Measurements from ENCODE around the gene ZNF518A. TPM values are rescaled to one million over a fixed set of nuclear protein-coding genes. Genes with fewer than 3 reads are reported as not detected.

Gene ZNF518A
- polyA plus RNA-seq, 2 of the 4 experiments (the other 2 are of a cell fraction) = 7.3 to 28.9 TPM

DNA sequence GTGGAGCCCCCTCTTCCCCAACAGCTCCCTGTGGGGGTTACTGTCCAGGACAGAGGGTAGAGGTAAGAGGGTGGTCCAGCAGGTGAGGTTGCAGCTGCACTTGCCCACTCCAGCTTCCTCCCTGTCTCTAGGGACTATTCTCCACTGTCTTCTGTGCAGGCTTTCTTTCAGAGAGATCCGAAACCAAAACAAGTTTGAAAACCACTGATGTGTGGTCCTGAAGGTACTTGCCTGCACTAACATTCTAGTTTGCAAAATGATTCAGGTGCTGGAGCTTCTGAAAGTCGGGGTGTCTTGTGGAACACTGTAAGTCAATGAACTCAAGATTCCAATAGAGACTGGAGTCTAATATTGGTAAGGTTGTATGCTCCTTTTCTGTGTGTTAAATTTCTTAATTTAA is 78.2 kb downstream of the ZNF518A start:
- Histone ChIP-seq H3K4me3 (no peak overlapping the region), H3K27ac (no peak overlapping the region), H3K4me2 (no peak overlapping the region), H3K4me1 (no peaks in the 10 kb centered on the region), H3K9me3 (no peaks in the 10 kb centered on the region)
- CTCF ChIA-PET = interaction anchor here (0.6 to 2.1 kb wide), 3 partner anchors 11 to 21 kb away, joined by 3 to 9 read pairs (median 4); no protein-coding TSS in a partner anchor
- POLR2A ChIA-PET = no interaction called here
- no peak for DNase-seq (ENCODE audit: low read depth in 1 of 2, low spot score in 1 of 2)
- TF ChIP-seq ZC3H11A (IDR thresholded peaks at IDR 0.05) (no peak), SMC3 (IDR thresholded peaks at IDR 0.05) (no peak), EP300 (IDR thresholded peaks at IDR 0.05) (no peak), MAFK (IDR thresholded peaks at IDR 0.05; ENCODE audit: partially characterized antibody) (no peak), RFX5 (IDR thresholded peaks at IDR 0.05) (no peak), JUNB (IDR thresholded peaks at IDR 0.05) (no peak), MAZ (IDR thresholded peaks at IDR 0.05; ENCODE audit: borderline replicate concordance, low read depth, low read length) (no peak), FOSB (CRISPR knock-in tag; IDR thresholded peaks at IDR 0.05) (no peak), CHD4 (IDR thresholded peaks at IDR 0.05; ENCODE audit: borderline replicate concordance) (no peak), ESRRA (IDR thresholded peaks at IDR 0.05; ENCODE audit: borderline replicate concordance, low read length) (no peak), CBX8 (IDR thresholded peaks at IDR 0.05) (no peak), POLR2AphosphoS2 (conservative IDR thresholded peaks at IDR 0.05; ENCODE audit: low read length) (no peak)
- TF ChIP-seq, protein P1, sequence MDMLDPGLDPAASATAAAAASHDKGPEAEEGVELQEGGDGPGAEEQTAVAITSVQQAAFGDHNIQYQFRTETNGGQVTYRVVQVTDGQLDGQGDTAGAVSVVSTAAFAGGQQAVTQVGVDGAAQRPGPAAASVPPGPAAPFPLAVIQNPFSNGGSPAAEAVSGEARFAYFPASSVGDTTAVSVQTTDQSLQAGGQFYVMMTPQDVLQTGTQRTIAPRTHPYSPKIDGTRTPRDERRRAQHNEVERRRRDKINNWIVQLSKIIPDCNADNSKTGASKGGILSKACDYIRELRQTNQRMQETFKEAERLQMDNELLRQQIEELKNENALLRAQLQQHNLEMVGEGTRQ (IDR thresholded peaks at IDR 0.05) = no peak
- TF ChIP-seq, protein P2, sequence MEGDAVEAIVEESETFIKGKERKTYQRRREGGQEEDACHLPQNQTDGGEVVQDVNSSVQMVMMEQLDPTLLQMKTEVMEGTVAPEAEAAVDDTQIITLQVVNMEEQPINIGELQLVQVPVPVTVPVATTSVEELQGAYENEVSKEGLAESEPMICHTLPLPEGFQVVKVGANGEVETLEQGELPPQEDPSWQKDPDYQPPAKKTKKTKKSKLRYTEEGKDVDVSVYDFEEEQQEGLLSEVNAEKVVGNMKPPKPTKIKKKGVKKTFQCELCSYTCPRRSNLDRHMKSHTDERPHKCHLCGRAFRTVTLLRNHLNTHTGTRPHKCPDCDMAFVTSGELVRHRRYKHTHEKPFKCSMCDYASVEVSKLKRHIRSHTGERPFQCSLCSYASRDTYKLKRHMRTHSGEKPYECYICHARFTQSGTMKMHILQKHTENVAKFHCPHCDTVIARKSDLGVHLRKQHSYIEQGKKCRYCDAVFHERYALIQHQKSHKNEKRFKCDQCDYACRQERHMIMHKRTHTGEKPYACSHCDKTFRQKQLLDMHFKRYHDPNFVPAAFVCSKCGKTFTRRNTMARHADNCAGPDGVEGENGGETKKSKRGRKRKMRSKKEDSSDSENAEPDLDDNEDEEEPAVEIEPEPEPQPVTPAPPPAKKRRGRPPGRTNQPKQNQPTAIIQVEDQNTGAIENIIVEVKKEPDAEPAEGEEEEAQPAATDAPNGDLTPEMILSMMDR (IDR thresholded peaks at IDR 0.05) = no peak
- TF ChIP-seq, protein P3, sequence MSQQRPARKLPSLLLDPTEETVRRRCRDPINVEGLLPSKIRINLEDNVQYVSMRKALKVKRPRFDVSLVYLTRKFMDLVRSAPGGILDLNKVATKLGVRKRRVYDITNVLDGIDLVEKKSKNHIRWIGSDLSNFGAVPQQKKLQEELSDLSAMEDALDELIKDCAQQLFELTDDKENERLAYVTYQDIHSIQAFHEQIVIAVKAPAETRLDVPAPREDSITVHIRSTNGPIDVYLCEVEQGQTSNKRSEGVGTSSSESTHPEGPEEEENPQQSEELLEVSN (IDR thresholded peaks at IDR 0.05; ENCODE audit: borderline replicate concordance, low read depth) = no peak
- TF ChIP-seq, protein P4, sequence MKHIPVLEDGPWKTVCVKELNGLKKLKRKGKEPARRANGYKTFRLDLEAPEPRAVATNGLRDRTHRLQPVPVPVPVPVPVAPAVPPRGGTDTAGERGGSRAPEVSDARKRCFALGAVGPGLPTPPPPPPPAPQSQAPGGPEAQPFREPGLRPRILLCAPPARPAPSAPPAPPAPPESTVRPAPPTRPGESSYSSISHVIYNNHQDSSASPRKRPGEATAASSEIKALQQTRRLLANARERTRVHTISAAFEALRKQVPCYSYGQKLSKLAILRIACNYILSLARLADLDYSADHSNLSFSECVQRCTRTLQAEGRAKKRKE (CRISPR knock-in tag; IDR thresholded peaks at IDR 0.05; ENCODE audit: low read depth) = no peak
- TF ChIP-seq, protein P5, sequence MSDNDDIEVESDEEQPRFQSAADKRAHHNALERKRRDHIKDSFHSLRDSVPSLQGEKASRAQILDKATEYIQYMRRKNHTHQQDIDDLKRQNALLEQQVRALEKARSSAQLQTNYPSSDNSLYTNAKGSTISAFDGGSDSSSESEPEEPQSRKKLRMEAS (IDR thresholded peaks at IDR 0.05) = no peak
- 33% methylated on average over 2 of the region's 2 CpGs for WGBS (ENCODE audit: missing lambda C conversion rate)
- no peak for ATAC-seq
- FAIRE-seq = no peak

DNA sequence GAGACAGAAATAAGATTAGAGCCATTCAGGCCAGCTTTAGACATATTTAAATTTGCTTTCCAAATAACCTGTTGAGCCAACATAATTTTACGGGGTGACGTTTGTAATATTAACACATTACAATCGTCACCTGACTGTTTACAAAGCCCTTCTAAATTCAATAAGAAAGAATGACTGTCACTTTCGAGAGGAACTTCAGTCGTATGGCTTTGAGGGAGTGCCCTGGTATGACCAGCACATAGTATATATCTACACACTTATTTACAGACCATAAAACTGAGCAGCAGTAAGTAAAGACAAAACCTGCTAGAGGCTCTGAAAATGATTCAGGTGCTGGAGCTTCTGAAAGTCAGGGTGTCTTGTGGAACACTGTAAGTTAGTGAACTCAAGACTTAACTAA is 78.8 kb downstream of the ZNF518A start:
- DNase-seq (ENCODE audit: low read depth in 1 of 2, low spot score in 1 of 2) = no peak
- WGBS (ENCODE audit: missing lambda C conversion rate) = 40% methylated on average over 5 of the region's 5 CpGs
- CTCF ChIA-PET = interaction anchor here (2.1 kb wide), 1 partner anchor 21 kb away, joined by 9 read pairs; no protein-coding TSS in a partner anchor
- TF ChIP-seq POLR2AphosphoS2 (conservative IDR thresholded peaks at IDR 0.05; ENCODE audit: low read length) (no peak), ZFP36 (IDR thresholded peaks at IDR 0.05; ENCODE audit: borderline replicate concordance, partially characterized antibody) (no peak), TP53 (CRISPR knock-in tag; IDR thresholded peaks at IDR 0.05) (no peak), HOXB13 (CRISPR knock-in tag; IDR thresholded peaks at IDR 0.05; ENCODE audit: low read depth) (no peak), MAFK (IDR thresholded peaks at IDR 0.05; ENCODE audit: partially characterized antibody) (no peak), JUNB (IDR thresholded peaks at IDR 0.05) (no peak), NPAS2 (CRISPR knock-in tag; IDR thresholded peaks at IDR 0.05; ENCODE audit: borderline replicate concordance) (no peak), RAD21 (conservative IDR thresholded peaks at IDR 0.05 in 1 of 2, IDR thresholded peaks at IDR 0.05 in 1 of 2) (no peak), RNF2 (IDR thresholded peaks at IDR 0.05; ENCODE audit: borderline replicate concordance, low read depth) (no peak), CHD2 (IDR thresholded peaks at IDR 0.05; ENCODE audit: low read length, partially characterized antibody) (no peak), SREBF2 (IDR thresholded peaks at IDR 0.05) (no peak), MAZ (IDR thresholded peaks at IDR 0.05; ENCODE audit: borderline replicate concordance, low read depth, low read length) (no peak), NR3C1 (IDR thresholded peaks at IDR 0.05) (no peak)
- TF ChIP-seq, protein P4 (CRISPR knock-in tag; IDR thresholded peaks at IDR 0.05; ENCODE audit: low read depth) = no peak
- TF ChIP-seq, protein P5 (IDR thresholded peaks at IDR 0.05) = no peak
- TF ChIP-seq, protein P6, sequence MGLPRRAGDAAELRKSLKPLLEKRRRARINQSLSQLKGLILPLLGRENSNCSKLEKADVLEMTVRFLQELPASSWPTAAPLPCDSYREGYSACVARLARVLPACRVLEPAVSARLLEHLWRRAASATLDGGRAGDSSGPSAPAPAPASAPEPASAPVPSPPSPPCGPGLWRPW (IDR thresholded peaks at IDR 0.05) = no peak
- TF ChIP-seq, protein P7, sequence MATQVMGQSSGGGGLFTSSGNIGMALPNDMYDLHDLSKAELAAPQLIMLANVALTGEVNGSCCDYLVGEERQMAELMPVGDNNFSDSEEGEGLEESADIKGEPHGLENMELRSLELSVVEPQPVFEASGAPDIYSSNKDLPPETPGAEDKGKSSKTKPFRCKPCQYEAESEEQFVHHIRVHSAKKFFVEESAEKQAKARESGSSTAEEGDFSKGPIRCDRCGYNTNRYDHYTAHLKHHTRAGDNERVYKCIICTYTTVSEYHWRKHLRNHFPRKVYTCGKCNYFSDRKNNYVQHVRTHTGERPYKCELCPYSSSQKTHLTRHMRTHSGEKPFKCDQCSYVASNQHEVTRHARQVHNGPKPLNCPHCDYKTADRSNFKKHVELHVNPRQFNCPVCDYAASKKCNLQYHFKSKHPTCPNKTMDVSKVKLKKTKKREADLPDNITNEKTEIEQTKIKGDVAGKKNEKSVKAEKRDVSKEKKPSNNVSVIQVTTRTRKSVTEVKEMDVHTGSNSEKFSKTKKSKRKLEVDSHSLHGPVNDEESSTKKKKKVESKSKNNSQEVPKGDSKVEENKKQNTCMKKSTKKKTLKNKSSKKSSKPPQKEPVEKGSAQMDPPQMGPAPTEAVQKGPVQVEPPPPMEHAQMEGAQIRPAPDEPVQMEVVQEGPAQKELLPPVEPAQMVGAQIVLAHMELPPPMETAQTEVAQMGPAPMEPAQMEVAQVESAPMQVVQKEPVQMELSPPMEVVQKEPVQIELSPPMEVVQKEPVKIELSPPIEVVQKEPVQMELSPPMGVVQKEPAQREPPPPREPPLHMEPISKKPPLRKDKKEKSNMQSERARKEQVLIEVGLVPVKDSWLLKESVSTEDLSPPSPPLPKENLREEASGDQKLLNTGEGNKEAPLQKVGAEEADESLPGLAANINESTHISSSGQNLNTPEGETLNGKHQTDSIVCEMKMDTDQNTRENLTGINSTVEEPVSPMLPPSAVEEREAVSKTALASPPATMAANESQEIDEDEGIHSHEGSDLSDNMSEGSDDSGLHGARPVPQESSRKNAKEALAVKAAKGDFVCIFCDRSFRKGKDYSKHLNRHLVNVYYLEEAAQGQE (IDR thresholded peaks at IDR 0.05) = no peak

More for the DNA sequence above, 78.8 kb downstream of the ZNF518A start:
- ATAC-seq = no peak
- Histone ChIP-seq H3K27ac (no peak overlapping the region), H3K4me2 (no peak overlapping the region), H3K9me3 (no peaks in the 10 kb centered on the region), H3K4me3 (no peak overlapping the region), H3K4me1 (no peaks in the 10 kb centered on the region)
- POLR2A ChIA-PET = no interaction called here
- FAIRE-seq = no peak

Measured in A549 (cell line).